ENCODE measurements around the gene ZBTB42.
"Not testable (repeated sequence)": the region's sequence is repeated elsewhere in the genome, so short reads cannot be mapped to it uniquely, and the experiment has no call there.

Gene ZBTB42

DNA sequence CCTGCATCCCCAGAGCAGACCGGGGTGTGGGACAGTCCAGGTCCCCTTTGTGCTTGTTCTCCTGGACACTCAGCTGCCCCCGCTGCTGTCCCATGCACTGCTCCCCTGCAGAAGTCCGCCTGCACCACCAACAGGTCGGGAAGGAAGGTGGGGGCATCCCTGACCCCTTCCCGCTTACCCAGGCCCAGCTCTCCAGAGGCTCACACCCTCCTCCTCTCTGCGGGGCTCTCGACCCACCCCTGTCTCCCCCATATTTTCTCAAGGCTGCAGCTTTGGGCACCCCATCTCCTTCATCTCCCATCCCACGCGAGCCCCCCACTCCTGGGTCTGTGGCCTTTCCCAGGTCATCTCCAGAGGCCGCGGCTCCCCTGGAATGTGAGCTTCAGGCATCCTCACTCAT lies 9.4 kb downstream of the ZBTB42 start:
- no peak overlapping the region for H3K4me3 ChIP-seq (ENCODE audit: low read length)
- H3K9me2 ChIP-seq (replicated peaks; ENCODE audit: control insufficient read depth, low read length), result no peaks in the 10 kb centered on the region
- no peaks in the 10 kb centered on the region for H3F3A ChIP-seq (ENCODE audit: control insufficient read depth, insufficient read depth)
- H3K36me3 ChIP-seq (ENCODE audit: control insufficient read depth, low read length), result peaks cover 6% of the 10 kb centered on the region; the same call in 1 of the 2 replicates
- no peaks in the 10 kb centered on the region for H3K9me3 ChIP-seq (ENCODE audit: control insufficient read depth, insufficient read depth, low read length)
- H3K79me2 ChIP-seq (ENCODE audit: control insufficient read depth, low read length), result peaks cover 25% of the 10 kb centered on the region
- H3K4me2 ChIP-seq (ENCODE audit: low read length), result no peak overlapping the region
- H3K4me1 ChIP-seq (ENCODE audit: control insufficient read depth, low read length), result peaks cover 9% of the 10 kb centered on the region
- no peaks in the 10 kb centered on the region for H4K20me1 ChIP-seq (ENCODE audit: control insufficient read depth, insufficient read depth, low read depth, low read length)
- TF ChIP-seq EZH2phosphoT487 (IDR thresholded peaks at IDR 0.05; ENCODE audit: borderline replicate concordance, low read length) (no peak), CTCF (IDR thresholded peaks at IDR 0.05; ENCODE audit: low read depth, low read length, poor library complexity, severe bottlenecking) (no peak)
- no peak overlapping the region for H3K27ac ChIP-seq (ENCODE audit: low read depth, low read length)
- H3K27me3 ChIP-seq (ENCODE audit: control insufficient read depth, low read length), result no peaks in the 10 kb centered on the region

GRCh38 chr14:104813286-104813685 lies 12.4 kb downstream of the ZBTB42 start:
- H3K4me2 ChIP-seq (ENCODE audit: low read length), result peak overlapping the region; percentile 62; the same call in 1 of the 2 replicates
- peaks cover 52% of the 10 kb centered on the region for H3K79me2 ChIP-seq (ENCODE audit: control insufficient read depth, low read length)
- H3K27ac ChIP-seq (ENCODE audit: low read depth, low read length), result no peak overlapping the region
- H3K36me3 ChIP-seq (ENCODE audit: control insufficient read depth, low read length), result peaks cover 13% of the 10 kb centered on the region; the same call in 1 of the 2 replicates
- no peaks in the 10 kb centered on the region for H3K27me3 ChIP-seq (ENCODE audit: control insufficient read depth, low read length)
- H3K9me3 ChIP-seq (ENCODE audit: control insufficient read depth, insufficient read depth, low read length), result no peaks in the 10 kb centered on the region
- no peaks in the 10 kb centered on the region for H3K9me2 ChIP-seq (replicated peaks; ENCODE audit: control insufficient read depth, low read length)
- no peaks in the 10 kb centered on the region for H4K20me1 ChIP-seq (ENCODE audit: control insufficient read depth, insufficient read depth, low read depth, low read length)
- no peak for TF ChIP-seq CTCF (IDR thresholded peaks at IDR 0.05; ENCODE audit: low read depth, low read length, poor library complexity, severe bottlenecking)
- TF ChIP-seq EZH2phosphoT487 (IDR thresholded peaks at IDR 0.05; ENCODE audit: borderline replicate concordance, low read length), result no peak
- H3K4me1 ChIP-seq (ENCODE audit: control insufficient read depth, low read length), result peaks cover 18% of the 10 kb centered on the region
- H3K4me3 ChIP-seq (ENCODE audit: low read length), result no peak overlapping the region
- no peaks in the 10 kb centered on the region for H3F3A ChIP-seq (ENCODE audit: control insufficient read depth, insufficient read depth)

GRCh38 chr14:104814701-104815100 lies 13.8 kb downstream of the ZBTB42 start:
- Histone ChIP-seq H3K79me2 (ENCODE audit: control insufficient read depth, low read length) (peaks cover 53% of the 10 kb centered on the region), H3K36me3 (ENCODE audit: control insufficient read depth, low read length) (peaks cover 17% of the 10 kb centered on the region; the same call in 1 of the 2 replicates), H3K4me3 (ENCODE audit: low read length) (peak overlapping the region; percentile 88), H3K4me1 (ENCODE audit: control insufficient read depth, low read length) (peaks cover 19% of the 10 kb centered on the region), H3K4me2 (ENCODE audit: low read length) (peak overlapping the region; percentile 62)
- not testable (repeated sequence) for H3K9me2 ChIP-seq (replicated peaks; ENCODE audit: control insufficient read depth, low read length); H3K27ac ChIP-seq (ENCODE audit: low read depth, low read length); H3K9me3 ChIP-seq (ENCODE audit: control insufficient read depth, insufficient read depth, low read length); H4K20me1 ChIP-seq (ENCODE audit: control insufficient read depth, insufficient read depth, low read depth, low read length); H3K27me3 ChIP-seq (ENCODE audit: control insufficient read depth, low read length); H3F3A ChIP-seq (ENCODE audit: control insufficient read depth, insufficient read depth)

DNA sequence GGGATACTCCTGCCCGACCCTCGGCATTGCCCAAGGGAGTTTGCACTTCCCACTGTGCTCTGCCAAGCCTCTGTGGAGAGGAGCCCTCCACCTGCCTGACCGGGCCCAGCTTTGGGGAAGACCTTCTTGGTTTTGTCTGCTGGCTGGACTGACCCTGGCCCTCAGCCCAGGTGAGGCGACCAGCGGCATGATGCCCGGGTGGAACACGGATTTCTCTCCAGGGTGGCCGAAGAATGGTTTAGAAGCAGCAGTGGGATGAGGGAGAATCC lies 15.6 kb downstream of the ZBTB42 start:
- Histone ChIP-seq H3K4me2 (ENCODE audit: low read length) (peak overlapping the region; percentile 86), H4K20me1 (ENCODE audit: control insufficient read depth, insufficient read depth, low read depth, low read length) (no peaks in the 10 kb centered on the region), H3K27ac (ENCODE audit: low read depth, low read length) (peak overlapping the region; percentile 59), H3K9me2 (replicated peaks; ENCODE audit: control insufficient read depth, low read length) (no peaks in the 10 kb centered on the region), H3K9me3 (ENCODE audit: control insufficient read depth, insufficient read depth, low read length) (no peaks in the 10 kb centered on the region), H3K36me3 (ENCODE audit: control insufficient read depth, low read length) (peaks cover 17% of the 10 kb centered on the region; the same call in 1 of the 2 replicates), H3K79me2 (ENCODE audit: control insufficient read depth, low read length) (peaks cover 53% of the 10 kb centered on the region), H3K4me1 (ENCODE audit: control insufficient read depth, low read length) (peaks cover 20% of the 10 kb centered on the region), H3K4me3 (ENCODE audit: low read length) (peak overlapping the region; percentile 88), H3K27me3 (ENCODE audit: control insufficient read depth, low read length) (no peaks in the 10 kb centered on the region), H3F3A (ENCODE audit: control insufficient read depth, insufficient read depth) (0 out of 2 replicates have a peak, but pooled peaks cover 2% of the 10 kb centered on the region)
- TF ChIP-seq EZH2phosphoT487 (IDR thresholded peaks at IDR 0.05; ENCODE audit: borderline replicate concordance, low read length), result no peak
- no peak for TF ChIP-seq CTCF (IDR thresholded peaks at IDR 0.05; ENCODE audit: low read depth, low read length, poor library complexity, severe bottlenecking)

Data from DOHH2 (cell line).